Adipocyte (in vitro differentiated cells): ENCODE measurements around the gene HOXC9.
"Not testable (repeated sequence)": the region's sequence is repeated elsewhere in the genome, so short reads cannot be mapped to it uniquely, and the experiment has no call there.

ENCODE experiments used
- DNase-seq: peaks from one replicate; pipeline ENCODE4 v3.0.0-alpha.2; 2015; ENCODE audit warnings: low read depth
- H3K27me3 ChIP-seq: replicated peaks from 2 replicates; pipeline ENCODE4 v1.7.0; 2013; ENCODE audit warnings: mild to moderate bottlenecking, low read length, moderate library complexity; ENCODE audit not compliant: control insufficient read depth, insufficient read depth
- H3K36me3 ChIP-seq: 2 replicates; pipeline ENCODE4 v1.7.0; 2013; ENCODE audit warnings: low read length, mild to moderate bottlenecking, moderate library complexity; ENCODE audit not compliant: control insufficient read depth, insufficient read depth, severe bottlenecking
- H3K4me1 ChIP-seq: 2 replicates; pipeline ENCODE4 v1.7.0; 2013; ENCODE audit warnings: mild to moderate bottlenecking, low read length, moderate library complexity; ENCODE audit not compliant: control insufficient read depth, insufficient read depth
- H3K4me3 ChIP-seq: 2 replicates; pipeline ENCODE4 v1.7.0; 2013; ENCODE audit warnings: mild to moderate bottlenecking, low read length, moderate library complexity
- H3K9ac ChIP-seq: 2 replicates; pipeline ENCODE4 v1.7.0; 2013; ENCODE audit warnings: mild to moderate bottlenecking, low read length, moderate library complexity
- H3K9me3 ChIP-seq: 2 replicates; pipeline ENCODE4 v1.7.0; 2013; ENCODE audit warnings: mild to moderate bottlenecking, low read length, moderate library complexity; ENCODE audit not compliant: control insufficient read depth

Gene HOXC9

DNA sequence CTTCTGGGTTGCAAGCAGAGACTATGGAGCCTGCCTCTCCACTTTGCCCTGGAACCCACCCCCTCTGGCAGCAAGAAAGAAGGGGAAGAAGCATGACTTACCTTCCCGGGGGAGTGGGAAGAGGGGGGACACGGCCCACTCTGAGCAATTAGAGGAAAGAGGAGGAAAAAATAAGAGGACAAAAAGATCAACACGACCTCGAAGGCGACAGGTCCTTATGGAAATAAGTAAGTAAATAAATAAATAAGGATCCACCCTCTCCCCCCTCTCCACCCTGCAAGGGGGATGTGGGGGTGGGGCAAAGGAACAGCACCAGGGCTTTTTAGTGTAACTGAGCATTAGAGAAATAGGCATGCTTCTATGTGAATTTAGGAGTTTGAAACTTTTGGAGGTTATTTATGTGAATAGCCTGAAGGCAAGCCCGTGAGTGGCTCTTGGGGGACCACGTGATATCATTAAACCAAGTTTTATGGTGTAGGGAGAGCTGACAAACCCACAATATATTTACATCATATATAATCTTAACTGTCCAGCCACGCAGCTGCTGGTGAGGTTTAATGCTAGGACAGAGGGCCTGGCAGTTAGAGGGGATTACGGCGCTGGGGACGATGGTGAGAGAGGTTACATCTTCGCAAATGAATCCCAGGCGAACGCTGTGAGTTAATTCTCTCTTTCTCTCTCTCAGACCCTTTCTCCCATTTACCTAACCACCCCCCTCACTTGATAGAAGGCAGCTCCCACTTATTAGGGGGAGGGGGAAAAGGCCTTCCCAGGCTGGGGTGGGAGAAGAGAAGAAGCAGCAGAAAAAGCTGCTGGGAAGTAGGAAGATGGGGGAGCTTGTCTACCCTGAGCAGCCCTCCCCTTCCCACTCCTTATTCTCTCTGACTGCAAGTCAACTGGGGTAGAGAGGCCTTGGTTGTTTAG, 37.7 kb downstream of the HOXC9 start:
- Histone ChIP-seq H3K4me3 (no peak overlapping the region), H3K27me3 (no peaks in the 10 kb centered on the region), H3K4me1 (peaks cover 62% of the 10 kb centered on the region), H3K36me3 (no peaks in the 10 kb centered on the region), H3K9me3 (no peaks in the 10 kb centered on the region), H3K9ac (peak overlapping the region; percentile 32)
- DNase-seq, result no peak

DNA sequence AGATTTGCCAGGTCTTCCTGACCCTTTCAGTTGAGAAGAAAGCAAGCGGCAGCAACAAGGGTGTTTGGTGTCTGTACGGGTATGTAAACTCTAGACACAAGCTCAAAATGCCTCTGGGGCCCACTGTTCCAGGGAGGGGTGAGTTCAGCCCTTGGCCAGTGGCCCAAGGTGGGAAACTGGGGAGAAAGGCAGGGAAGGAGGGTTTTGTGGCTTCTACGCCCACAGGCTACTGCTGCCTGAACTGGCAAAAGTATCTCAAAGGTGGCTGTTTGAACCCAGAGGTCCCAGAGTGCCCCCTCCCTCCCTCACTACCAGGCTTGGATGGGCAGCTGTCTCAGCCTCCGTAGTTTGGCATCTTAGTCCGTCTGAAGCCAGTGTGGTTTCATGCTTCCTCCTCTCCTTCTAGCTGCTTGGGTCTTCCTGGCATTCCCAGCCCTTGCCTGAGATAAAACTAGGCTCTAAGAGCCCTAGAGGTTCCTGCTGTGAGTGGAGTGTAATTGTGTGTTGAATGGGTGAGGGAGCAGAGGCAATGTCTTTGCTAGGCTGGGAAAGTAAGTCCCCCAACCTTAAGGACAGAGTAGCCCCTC, 38.4 kb downstream of the HOXC9 start:
- H3K9ac ChIP-seq, result peak overlapping the region; percentile 32
- peak overlapping the region; percentile 69 for H3K4me3 ChIP-seq
- no peaks in the 10 kb centered on the region for H3K36me3 ChIP-seq
- H3K4me1 ChIP-seq, result peaks cover 62% of the 10 kb centered on the region
- H3K27me3 ChIP-seq, result no peaks in the 10 kb centered on the region
- no peaks in the 10 kb centered on the region for H3K9me3 ChIP-seq
- DNase-seq, result no peak

DNA sequence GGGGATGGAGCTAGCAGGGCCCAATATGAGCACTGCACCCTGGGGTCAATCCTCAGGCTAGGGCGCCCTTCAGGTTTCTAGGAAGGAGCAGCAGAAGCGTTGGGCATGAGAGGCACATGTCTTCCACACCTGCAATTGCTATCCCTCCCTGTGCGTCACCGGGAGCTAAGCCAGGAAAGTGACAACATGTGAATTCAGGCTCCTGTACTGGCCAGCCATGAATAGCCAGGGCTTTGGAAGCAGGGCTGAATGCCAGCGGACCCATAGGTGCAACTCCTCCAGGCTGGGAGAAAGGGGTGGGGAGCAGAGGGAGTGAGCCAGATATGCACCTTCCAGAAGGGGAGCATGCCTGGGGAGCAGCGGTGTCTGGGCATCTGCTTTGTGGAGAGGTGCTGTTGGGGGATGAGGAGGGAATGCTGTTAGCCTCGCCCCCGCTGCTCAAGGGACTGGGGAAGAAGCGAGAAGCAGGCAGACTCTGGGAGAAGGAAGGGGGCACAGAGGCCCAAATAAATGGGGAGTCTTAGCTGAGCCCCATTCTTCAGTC, 39.0 kb downstream of the HOXC9 start:
- DNase-seq, result no peak
- Histone ChIP-seq H3K4me1 (peaks cover 67% of the 10 kb centered on the region), H3K9ac (peak overlapping the region; percentile 66), H3K27me3 (no peaks in the 10 kb centered on the region), H3K36me3 (no peaks in the 10 kb centered on the region), H3K4me3 (peak overlapping the region; percentile 69), H3K9me3 (no peaks in the 10 kb centered on the region)

DNA sequence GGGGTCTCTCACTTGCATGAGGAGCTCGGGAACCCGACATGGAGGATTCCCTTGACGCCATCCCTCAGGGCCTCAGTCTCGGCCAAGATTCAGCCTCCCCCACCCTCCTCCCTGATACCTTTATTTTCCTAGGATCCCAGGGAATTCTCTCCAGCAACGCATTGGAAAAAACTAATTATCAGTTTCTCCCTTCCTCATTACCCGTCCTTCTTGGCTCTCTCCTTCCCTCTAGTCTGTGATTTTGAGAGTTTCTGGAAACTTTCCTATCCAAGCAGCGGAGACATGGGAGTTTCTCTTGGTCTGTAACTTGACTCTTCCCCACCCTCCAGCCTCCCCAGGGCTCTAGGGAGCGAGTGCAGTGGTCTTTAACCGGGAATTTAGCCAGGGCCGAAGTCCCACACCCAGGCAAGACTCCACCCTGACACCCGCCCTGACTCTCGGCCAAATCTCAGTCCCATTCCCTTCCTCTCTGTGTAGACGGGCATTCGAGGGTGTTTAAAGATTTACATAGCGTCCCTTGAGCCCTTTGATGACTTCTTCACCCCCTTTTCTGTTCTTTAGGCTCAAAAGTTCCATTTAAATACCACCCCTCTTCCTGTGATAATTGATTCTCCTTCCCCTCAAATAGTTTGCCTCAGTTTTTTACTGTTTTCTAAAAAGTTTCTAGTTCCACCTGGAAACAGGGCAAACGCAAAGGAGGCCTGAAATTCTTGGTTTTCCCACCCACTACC, 39.6 kb downstream of the HOXC9 start:
- Histone ChIP-seq H3K4me1 (peaks cover 66% of the 10 kb centered on the region), H3K9ac (peak overlapping the region; percentile 66), H3K9me3 (no peaks in the 10 kb centered on the region), H3K4me3 (peak overlapping the region; percentile 69), H3K36me3 (no peaks in the 10 kb centered on the region), H3K27me3 (no peaks in the 10 kb centered on the region)
- no peak for DNase-seq

DNA sequence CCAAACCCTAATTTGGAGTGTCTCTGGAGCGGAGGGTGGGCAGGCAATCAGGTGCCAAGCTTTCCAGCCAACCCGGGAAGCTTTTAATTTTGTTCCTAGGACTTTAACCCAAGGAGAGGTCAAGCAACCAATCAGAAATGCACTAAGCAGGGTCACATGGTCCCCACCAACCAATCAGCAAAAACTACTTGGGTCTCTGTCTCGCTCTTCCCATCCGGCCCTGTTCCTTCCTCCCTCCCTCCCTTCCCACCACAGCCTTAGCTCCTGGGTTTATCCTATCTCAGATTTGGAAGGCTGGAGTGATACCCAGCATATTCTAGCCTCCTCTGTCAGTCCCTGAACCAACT, 40.2 kb downstream of the HOXC9 start:
- Histone ChIP-seq H3K36me3 (no peaks in the 10 kb centered on the region), H3K9ac (peak overlapping the region; percentile 66), H3K27me3 (no peaks in the 10 kb centered on the region), H3K9me3 (no peaks in the 10 kb centered on the region), H3K4me1 (peaks cover 60% of the 10 kb centered on the region), H3K4me3 (peak overlapping the region; percentile 69)
- DNase-seq, result no peak

DNA sequence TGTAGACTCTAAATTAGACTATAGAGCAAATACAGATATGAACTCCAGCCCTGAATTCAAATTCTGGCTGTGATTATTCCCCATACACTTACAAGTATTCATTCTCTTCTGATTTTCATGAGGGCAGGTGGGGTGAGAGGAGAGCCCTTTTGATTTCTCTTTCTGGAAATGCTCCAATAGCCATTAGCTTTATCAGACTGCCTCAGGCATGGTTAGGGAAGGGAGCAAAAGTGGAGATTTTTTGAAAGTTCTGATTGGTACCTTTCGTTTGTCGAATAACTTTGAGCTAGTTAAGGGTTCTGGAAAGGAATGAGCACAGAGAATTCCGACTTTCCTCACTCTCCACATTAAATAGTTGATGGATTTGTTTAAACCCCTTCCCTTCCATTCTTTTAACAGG, 40.7 kb downstream of the HOXC9 start:
- no peak overlapping the region for H3K9ac ChIP-seq
- no peaks in the 10 kb centered on the region for H3K9me3 ChIP-seq
- H3K36me3 ChIP-seq, result no peaks in the 10 kb centered on the region
- H3K4me1 ChIP-seq, result peaks cover 55% of the 10 kb centered on the region
- H3K4me3 ChIP-seq, result peak overlapping the region; percentile 69
- no peaks in the 10 kb centered on the region for H3K27me3 ChIP-seq
- DNase-seq, result no peak

DNA sequence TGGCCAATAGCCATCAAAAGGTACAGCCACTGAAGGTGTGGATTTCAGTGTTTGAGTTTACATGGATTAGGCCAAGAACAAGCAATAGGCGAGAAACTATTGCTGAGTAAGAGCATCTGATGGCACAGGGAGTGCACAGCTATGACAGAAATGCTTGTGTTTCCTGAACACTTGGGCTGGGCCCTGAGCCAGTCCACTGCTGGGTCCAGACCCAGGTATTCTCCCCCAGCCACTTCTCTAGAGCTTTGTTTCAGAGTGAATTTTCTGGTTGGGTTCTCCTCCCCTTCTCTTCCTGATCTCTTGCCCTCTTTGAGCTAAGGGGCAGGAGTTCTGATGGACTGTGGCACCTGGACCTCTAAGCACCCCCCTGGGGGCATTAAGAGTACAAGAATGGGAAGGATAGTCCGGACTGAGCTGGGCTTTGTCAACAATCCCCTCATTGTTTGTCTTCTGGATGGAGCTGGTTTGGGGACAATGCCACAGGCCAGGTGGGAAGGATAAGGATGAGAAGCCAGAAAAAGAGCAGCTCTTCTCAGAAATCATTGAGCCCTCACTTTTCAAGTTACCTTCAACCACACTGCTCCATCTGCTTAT, 41.2 kb downstream of the HOXC9 start:
- H3K36me3 ChIP-seq, result no peaks in the 10 kb centered on the region
- DNase-seq, result no peak
- no peaks in the 10 kb centered on the region for H3K9me3 ChIP-seq
- no peak overlapping the region for H3K9ac ChIP-seq
- peaks cover 52% of the 10 kb centered on the region for H3K4me1 ChIP-seq
- no peaks in the 10 kb centered on the region for H3K27me3 ChIP-seq
- H3K4me3 ChIP-seq, result no peak overlapping the region

DNA sequence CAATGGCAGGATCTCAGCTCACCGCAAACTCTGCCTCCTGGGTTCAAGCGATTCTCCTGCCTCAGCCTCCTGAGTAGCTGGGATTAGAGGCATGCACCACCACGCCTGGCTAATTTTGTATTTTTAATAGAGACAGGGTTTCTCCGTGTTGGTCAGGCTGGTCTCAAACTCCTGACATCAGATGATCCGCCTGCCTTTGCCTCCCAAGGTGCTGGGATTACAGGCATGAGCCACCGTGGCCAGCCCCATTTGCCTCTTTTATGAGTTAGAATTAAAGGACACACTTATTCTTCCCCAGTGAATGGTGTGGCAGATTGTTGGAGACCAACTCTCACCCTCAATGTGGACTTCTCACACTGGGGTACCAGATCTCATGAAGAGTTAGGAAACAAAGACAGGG, 42.1 kb downstream of the HOXC9 start:
- not testable (repeated sequence) for H3K9me3 ChIP-seq

DNA sequence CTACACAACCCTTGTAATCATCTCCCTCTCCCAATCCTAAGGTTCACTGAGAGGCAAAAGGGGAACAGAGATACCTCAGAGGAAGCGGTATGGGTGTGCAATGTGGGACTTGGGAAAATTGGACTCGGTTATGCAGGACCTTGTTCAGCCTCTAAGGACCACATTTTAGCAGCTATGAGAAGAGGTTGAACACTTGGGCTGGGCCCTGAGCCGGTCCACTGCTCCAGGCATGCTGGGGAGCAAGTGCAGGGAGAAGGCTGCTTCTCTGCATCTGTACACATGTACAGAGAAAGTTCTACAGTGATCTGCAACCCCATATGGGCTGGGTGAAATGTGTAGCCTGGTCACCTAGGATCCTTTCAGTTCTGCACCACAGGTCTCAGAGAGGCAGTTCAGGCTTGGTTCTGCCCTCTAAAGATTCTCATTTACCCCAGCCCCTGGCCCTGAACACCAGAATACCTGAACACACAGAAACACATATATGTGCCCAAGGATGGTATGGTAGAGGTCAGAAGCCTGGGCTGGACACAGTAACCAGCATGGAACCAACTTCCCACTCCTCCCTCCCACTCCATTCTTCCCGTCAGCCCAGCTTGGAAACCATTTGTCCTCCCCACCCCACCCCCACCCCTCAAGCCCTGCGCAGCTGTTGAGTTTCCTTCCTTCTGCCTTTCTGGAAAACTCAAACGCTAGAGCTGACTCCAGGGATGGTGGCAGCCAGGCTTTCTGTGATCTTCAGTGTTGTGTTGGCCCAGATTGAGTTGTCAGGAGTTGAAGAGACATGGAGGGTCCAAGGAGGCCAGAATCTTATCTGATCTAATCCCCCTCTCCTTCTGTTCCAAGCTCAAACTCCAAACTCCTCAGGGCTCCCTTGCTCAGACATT, 43.3 kb downstream of the HOXC9 start:
- Histone ChIP-seq H3K27me3 (no peaks in the 10 kb centered on the region), H3K9ac (no peak overlapping the region), H3K4me1 (peaks cover 31% of the 10 kb centered on the region), H3K4me3 (no peak overlapping the region), H3K9me3 (no peaks in the 10 kb centered on the region), H3K36me3 (no peaks in the 10 kb centered on the region)
- DNase-seq, result no peak

More for the DNA sequence above, 42.1 kb downstream of the HOXC9 start:
- H3K4me1 ChIP-seq, result peaks cover 43% of the 10 kb centered on the region
- not testable (repeated sequence) for H3K9ac ChIP-seq, DNase-seq, H3K27me3 ChIP-seq, H3K36me3 ChIP-seq, H3K4me3 ChIP-seq

DNA sequence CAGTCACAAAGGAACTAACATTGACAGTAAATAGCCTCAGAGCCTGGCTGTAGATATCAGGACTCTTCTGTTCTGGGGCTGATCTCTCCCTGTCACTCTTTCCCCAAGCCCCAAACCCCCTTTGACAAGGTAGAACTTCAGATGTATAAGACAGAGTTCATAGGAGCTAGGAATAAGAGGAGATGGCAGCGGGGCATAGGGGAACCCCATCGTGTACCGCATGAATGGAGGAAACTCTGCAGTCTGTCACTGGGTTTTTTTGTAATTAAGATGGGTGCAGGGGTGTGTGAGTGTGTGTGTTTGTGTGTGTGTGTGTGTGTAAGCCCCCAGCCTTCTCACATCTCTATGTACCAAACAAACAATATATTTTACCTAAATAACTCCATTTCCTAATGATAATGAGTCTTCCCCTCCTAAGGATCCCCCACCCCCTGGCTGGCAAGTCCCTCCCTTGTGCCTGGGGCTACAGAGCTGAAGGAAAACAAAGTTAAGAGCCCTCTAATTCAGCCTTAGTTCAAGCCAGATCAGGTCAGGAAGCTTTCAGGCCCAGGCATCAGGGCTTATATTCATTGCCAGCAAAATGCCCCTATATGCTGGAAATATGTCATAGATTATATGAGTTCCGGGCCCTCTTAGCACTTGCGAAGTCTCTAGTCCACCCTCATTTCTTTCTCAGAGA, 44.6 kb downstream of the HOXC9 start:
- DNase-seq, result no peak
- H3K4me1 ChIP-seq, result peaks cover 21% of the 10 kb centered on the region
- H3K27me3 ChIP-seq, result no peaks in the 10 kb centered on the region
- no peaks in the 10 kb centered on the region for H3K9me3 ChIP-seq
- no peak overlapping the region for H3K4me3 ChIP-seq
- no peak overlapping the region for H3K9ac ChIP-seq
- H3K36me3 ChIP-seq, result no peaks in the 10 kb centered on the region
